Caco-2 (cell line): ENCODE results near the gene PDGFRA. TPM values are rescaled to one million over a fixed set of nuclear protein-coding genes. Genes with fewer than 3 reads are reported as not detected.

Experiments used
- BruUV-seq: library from RNA; stranded (reverse); fragments of 400-500 nt; replicated peaks from 2 replicates; lab custom pipeline; 2021; lab: Mats Ljungman, UMichigan
- CTCF ChIA-PET: fragments of 300-600 bp; sonication (Branson Sonifier 250); formaldehyde crosslinking; loops from one replicate; lab custom pipeline; 2022; ENCODE audit warnings: antibody characterized with exemption; lab: Charles Lee
- POLR2A ChIA-PET: fragments of 300-600 bp; sonication (Branson Sonifier 250); formaldehyde crosslinking; loops from one replicate; lab custom pipeline; 2022; ENCODE audit warnings: antibody characterized with exemption; lab: Charles Lee
- DNase-seq, 2 experiments: peaks; one replicate each; pipeline versions ENCODE4 v3.0.0 to v3.0.0-alpha.2; 2020 to 2022
- H3K27me3 ChIP-seq: replicated peaks from 2 replicates; pipeline ENCODE4 v1.6.0; 2011; ENCODE audit warnings: low read length; ENCODE audit not compliant: control insufficient read depth, insufficient read depth
- H3K36me3 ChIP-seq: 2 replicates; pipeline ENCODE4 v1.5.1; 2011; ENCODE audit warnings: low read length; ENCODE audit not compliant: control insufficient read depth, insufficient read depth
- H3K4me1 ChIP-seq: fragments of 250-450 bp; sonication (Bioruptor Pico); 2 replicates; pipeline ENCODE4 v1.5.1; 2020; ENCODE audit warnings: mild to moderate bottlenecking
- H3K4me3 ChIP-seq: 2 replicates; pipeline ENCODE4 v1.5.1; 2011; ENCODE audit warnings: low read depth, mild to moderate bottlenecking, control low read depth, low read length
- H3K9me3 ChIP-seq: fragments of 250-450 bp; sonication (Bioruptor Pico); 2 replicates; pipeline ENCODE4 v1.5.1; 2020; ENCODE audit warnings: mild to moderate bottlenecking, moderate library complexity
- H3K27ac Mint-ChIP-seq: one replicate; pipeline ENCODE4 v1.8.0; 2022; ENCODE audit warnings: mixed read lengths; ENCODE audit not compliant: unreplicated experiment
- H3K27me3 Mint-ChIP-seq: one replicate; pipeline ENCODE4 v1.8.0; 2022; ENCODE audit warnings: mixed read lengths; ENCODE audit not compliant: insufficient read depth, unreplicated experiment
- H3K36me3 Mint-ChIP-seq: one replicate; pipeline ENCODE4 v1.8.0; 2022; ENCODE audit warnings: mild to moderate bottlenecking, mixed read lengths; ENCODE audit not compliant: insufficient read depth, unreplicated experiment
- H3K4me1 Mint-ChIP-seq: one replicate; pipeline ENCODE4 v1.8.0; 2022; ENCODE audit warnings: low read depth, mixed read lengths; ENCODE audit not compliant: unreplicated experiment
- H3K4me3 Mint-ChIP-seq: one replicate; pipeline ENCODE4 v1.8.0; 2022; ENCODE audit warnings: mild to moderate bottlenecking, moderate library complexity, mixed read lengths; ENCODE audit not compliant: unreplicated experiment
- H3K9me3 Mint-ChIP-seq: one replicate; pipeline ENCODE4 v1.8.0; 2022; ENCODE audit warnings: mixed read lengths; ENCODE audit not compliant: unreplicated experiment
- intact Hi-C: fragments of 100-400 bp; cut with micrococcal nuclease; formaldehyde crosslinking; loops from one replicate; pipeline ENCODE4 v1.10.0; 2022; ENCODE audit not compliant: unreplicated experiment
- total RNA-seq: library from RNA; stranded (reverse); gene quantifications from 2 replicates; pipeline ENCODE4 v1.2.3, GENCODE V29; 2022
- TF ChIP-seq, protein P1 (sequence below), 2 experiments: fragments of 200-600 bp in 1 of 2; IDR thresholded peaks; 1 replicate in 1 of 2; 2 replicates in 1 of 2; pipeline versions ENCODE4 v1.5.1 to v1.8.0; 2011 to 2022; ENCODE audit warnings: antibody characterized with exemption in 1 of 2, control low read depth in 1 of 2, inconsistent platforms in 1 of 2, low read depth in 1 of 2, low read length in 1 of 2, mild to moderate bottlenecking in 1 of 2, moderate library complexity in 1 of 2; ENCODE audit not compliant: insufficient read depth in 1 of 2, severe bottlenecking in 1 of 2, unreplicated experiment in 1 of 2

The PDGFRA gene
- total RNA-seq, 1 experiment from 2014 or later, result 97.4 TPM

DNA sequence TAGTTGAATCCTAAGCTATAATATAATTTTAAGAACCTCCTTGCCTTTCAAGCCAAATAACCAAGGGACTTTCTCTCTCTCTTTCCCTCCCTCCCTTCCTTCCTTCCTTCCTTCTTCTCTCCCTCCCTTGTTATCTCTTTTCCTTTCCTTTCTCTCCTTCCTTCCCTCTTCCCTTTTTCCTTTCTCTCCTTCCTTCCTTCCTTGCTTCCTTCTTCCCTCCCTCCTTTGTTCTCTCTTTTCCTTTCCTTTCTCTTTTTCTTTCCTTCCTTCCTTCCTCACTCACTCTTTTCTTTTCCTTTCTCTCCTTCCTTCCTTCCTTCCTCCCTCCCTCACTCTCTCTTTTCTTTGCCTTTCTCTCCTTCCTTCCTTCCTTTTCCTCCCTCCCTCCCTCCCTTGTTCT is 42.4 kb downstream of the PDGFRA start:
- Histone ChIP-seq H3K4me3 (no peak overlapping the region), H3K27me3 (no peaks in the 10 kb centered on the region), H3K4me1 (no peaks in the 10 kb centered on the region), H3K36me3 (no peaks in the 10 kb centered on the region; the same call in 1 of the 2 replicates), H3K9me3 (no peaks in the 10 kb centered on the region)
- intact Hi-C loops, result no loop called here
- H3K9me3 Mint-ChIP-seq, result no peaks in the 10 kb centered on the region
- ChIA-PET POLR2A (no interaction called here), CTCF (no interaction called here)
- no peak for DNase-seq
- TF ChIP-seq, protein P1, sequence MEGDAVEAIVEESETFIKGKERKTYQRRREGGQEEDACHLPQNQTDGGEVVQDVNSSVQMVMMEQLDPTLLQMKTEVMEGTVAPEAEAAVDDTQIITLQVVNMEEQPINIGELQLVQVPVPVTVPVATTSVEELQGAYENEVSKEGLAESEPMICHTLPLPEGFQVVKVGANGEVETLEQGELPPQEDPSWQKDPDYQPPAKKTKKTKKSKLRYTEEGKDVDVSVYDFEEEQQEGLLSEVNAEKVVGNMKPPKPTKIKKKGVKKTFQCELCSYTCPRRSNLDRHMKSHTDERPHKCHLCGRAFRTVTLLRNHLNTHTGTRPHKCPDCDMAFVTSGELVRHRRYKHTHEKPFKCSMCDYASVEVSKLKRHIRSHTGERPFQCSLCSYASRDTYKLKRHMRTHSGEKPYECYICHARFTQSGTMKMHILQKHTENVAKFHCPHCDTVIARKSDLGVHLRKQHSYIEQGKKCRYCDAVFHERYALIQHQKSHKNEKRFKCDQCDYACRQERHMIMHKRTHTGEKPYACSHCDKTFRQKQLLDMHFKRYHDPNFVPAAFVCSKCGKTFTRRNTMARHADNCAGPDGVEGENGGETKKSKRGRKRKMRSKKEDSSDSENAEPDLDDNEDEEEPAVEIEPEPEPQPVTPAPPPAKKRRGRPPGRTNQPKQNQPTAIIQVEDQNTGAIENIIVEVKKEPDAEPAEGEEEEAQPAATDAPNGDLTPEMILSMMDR (IDR thresholded peaks at IDR 0.05; ENCODE audit: insufficient read depth in 1 of 2, low read depth in 1 of 2, low read length in 1 of 2, severe bottlenecking in 1 of 2, unreplicated experiment in 1 of 2), result no peak
- H3K4me1 Mint-ChIP-seq, result no peaks in the 10 kb centered on the region
- peaks cover 86% of the 10 kb centered on the region for H3K36me3 Mint-ChIP-seq
- H3K27me3 Mint-ChIP-seq, result no peaks in the 10 kb centered on the region
- H3K27ac Mint-ChIP-seq, result no peak overlapping the region
- no peak overlapping the region for H3K4me3 Mint-ChIP-seq
- BruUV-seq, result no TSS peak

- Histone ChIP-seq H3K4me1 (no peaks in the 10 kb centered on the region), H3K27me3 (no peaks in the 10 kb centered on the region), H3K36me3 (no peaks in the 10 kb centered on the region; the same call in 1 of the 2 replicates), H3K4me3 (no peak overlapping the region), H3K9me3 (no peaks in the 10 kb centered on the region)
- POLR2A ChIA-PET, result no interaction called here
- H3K27me3 Mint-ChIP-seq, result no peaks in the 10 kb centered on the region
- BruUV-seq, result no TSS peak
- TF ChIP-seq, protein P1 (IDR thresholded peaks at IDR 0.05; ENCODE audit: insufficient read depth in 1 of 2, low read depth in 1 of 2, low read length in 1 of 2, severe bottlenecking in 1 of 2, unreplicated experiment in 1 of 2), result no peak
- intact Hi-C loops, result no loop called here
- no peak overlapping the region for H3K27ac Mint-ChIP-seq
- H3K4me3 Mint-ChIP-seq, result no peak overlapping the region
- DNase-seq, result no peak
- no peaks in the 10 kb centered on the region for H3K4me1 Mint-ChIP-seq
- CTCF ChIA-PET, result no interaction called here
- H3K9me3 Mint-ChIP-seq, result no peaks in the 10 kb centered on the region
- H3K36me3 Mint-ChIP-seq, result peaks cover 86% of the 10 kb centered on the region
Observed at GRCh38 chr4:54272051-54272450, 43.0 kb downstream of the PDGFRA start.

- TF ChIP-seq, protein P1 (IDR thresholded peaks at IDR 0.05; ENCODE audit: insufficient read depth in 1 of 2, low read depth in 1 of 2, low read length in 1 of 2, severe bottlenecking in 1 of 2, unreplicated experiment in 1 of 2), result no peak
- H3K27me3 Mint-ChIP-seq, result no peaks in the 10 kb centered on the region
- H3K4me3 Mint-ChIP-seq, result no peak overlapping the region
- Histone ChIP-seq H3K36me3 (no peaks in the 10 kb centered on the region; the same call in 1 of the 2 replicates), H3K4me1 (no peaks in the 10 kb centered on the region), H3K4me3 (no peak overlapping the region), H3K27me3 (no peaks in the 10 kb centered on the region), H3K9me3 (no peaks in the 10 kb centered on the region)
- peaks cover 89% of the 10 kb centered on the region for H3K36me3 Mint-ChIP-seq
- no peak for DNase-seq
- CTCF ChIA-PET, result no interaction called here
- intact Hi-C loops, result no loop called here
- H3K4me1 Mint-ChIP-seq, result no peaks in the 10 kb centered on the region
- POLR2A ChIA-PET, result no interaction called here
- BruUV-seq, result no TSS peak
- no peaks in the 10 kb centered on the region for H3K9me3 Mint-ChIP-seq
- H3K27ac Mint-ChIP-seq, result no peak overlapping the region
Observed at GRCh38 chr4:54274264-54274663, 45.2 kb downstream of the PDGFRA start.
